SK-N-MC (cell line): Measurements from ENCODE around the gene TUBA8.

Experiments
- EZH2 ChIP-seq: fragments of 200-600 bp; sonication (generic); IDR thresholded peaks from one replicate; pipeline ENCODE4 v1.6.1; 2017; ENCODE audit warnings: antibody characterized with exemption
- FOXP2 ChIP-seq: optimal IDR thresholded peaks from 2 replicates; pipeline ENCODE3; 2011; ENCODE audit warnings: mild to moderate bottlenecking, moderate library complexity; ENCODE audit not compliant: insufficient read depth; ENCODE audit errors: extremely low read length, control extremely low read depth
- POLR2AphosphoS5 ChIP-seq: IDR thresholded peaks from 2 replicates; pipeline ENCODE4 v1.6.1; 2012; ENCODE audit warnings: mild to moderate bottlenecking, low read depth, low read length, borderline replicate concordance

GRCh38 chr22:18136563-18137320 is 26.1 kb downstream of the TUBA8 start:
- TF ChIP-seq POLR2AphosphoS5: no peak
- no peak for TF ChIP-seq EZH2
- no peak for TF ChIP-seq FOXP2
